ENCODE measurements around the gene ZC3H15.
"Not testable (repeated sequence)": the region's sequence is repeated elsewhere in the genome, so short reads cannot be mapped to it uniquely, and the experiment has no call there.

ZC3H15 gene

DNA sequence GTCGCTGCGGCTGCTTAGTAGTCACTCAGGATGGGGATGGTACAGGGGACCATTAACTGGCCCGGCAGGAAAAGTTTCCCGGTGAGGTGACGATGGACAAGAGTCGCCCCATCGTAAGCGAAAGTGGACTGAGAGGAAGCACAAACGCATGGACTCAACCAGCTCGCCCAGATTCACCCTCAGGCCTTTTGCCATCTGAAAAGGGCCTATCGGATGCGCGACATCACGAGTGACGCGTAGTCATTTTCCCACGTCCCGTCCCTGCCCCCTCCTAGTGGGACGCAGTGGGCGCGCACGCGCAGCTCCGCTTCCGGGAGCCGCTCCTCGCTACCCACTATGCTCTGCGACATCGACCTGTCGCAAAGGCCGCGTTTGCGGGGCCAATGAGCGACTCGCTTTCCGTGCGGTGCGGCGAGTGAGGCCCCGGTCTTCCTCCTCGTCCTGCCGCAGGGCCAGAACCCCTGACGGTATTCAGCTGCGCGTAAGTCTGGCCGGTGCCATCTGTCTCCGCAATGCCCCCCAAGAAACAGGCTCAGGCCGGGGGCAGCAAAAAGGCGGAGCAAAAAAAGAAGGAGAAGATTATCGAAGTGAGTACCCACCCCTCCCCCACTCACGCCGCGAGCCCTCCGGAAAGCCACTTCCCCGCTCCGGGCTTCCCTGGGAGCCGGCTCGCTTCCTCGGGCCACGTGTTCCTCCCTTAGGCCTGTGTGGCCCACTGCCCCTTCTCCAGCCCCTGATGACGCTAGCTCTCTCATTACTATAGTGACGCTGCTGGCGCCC, at the start of gene ZC3H15:
ZC3H15 (plus strand) TSS at position 390 of the 780 bp plus-strand sequence; CDS start at position 513, 123 bp downstream.
- no peaks in the 10 kb centered on the region for H3K9me3 Mint-ChIP-seq (ENCODE audit: low read depth)
- peaks cover 75% of the 10 kb centered on the region for H3K4me1 Mint-ChIP-seq (ENCODE audit: low read depth)
- peaks cover 10% of the 10 kb centered on the region for H3K36me3 Mint-ChIP-seq
- peak within 1 kb of the TSS; percentile 99 for H3K4me3 Mint-ChIP-seq
- no peaks in the 10 kb centered on the region for H3K27me3 Mint-ChIP-seq
- H3K27ac Mint-ChIP-seq: peak within 1 kb of the TSS; percentile 98

DNA sequence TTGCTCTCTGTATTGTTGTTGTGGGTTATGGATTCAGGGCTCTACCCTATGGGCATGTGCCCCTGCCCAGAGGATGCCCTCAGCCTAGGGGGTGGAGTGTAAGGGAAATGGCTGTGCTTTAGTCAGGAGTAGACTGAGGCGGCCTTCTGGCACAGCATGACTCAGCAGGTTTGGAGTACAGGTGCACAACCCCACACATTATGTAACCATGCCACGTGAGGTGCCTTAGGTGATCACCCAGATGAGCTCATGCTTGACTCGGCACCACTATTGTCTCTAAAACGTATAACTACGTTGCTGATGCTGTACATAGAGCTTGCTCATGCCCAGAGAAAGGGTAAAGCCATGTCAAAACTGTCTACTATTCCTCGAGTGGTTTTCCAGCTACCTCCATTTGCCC, 48.3 kb upstream of the ZC3H15 start:
- peaks cover 4% of the 10 kb centered on the region for H3K9me3 Mint-ChIP-seq (ENCODE audit: low read depth)
- H3K27ac Mint-ChIP-seq: no peak overlapping the region
- H3K4me1 Mint-ChIP-seq (ENCODE audit: low read depth): no peaks in the 10 kb centered on the region
- H3K27me3 Mint-ChIP-seq: no peaks in the 10 kb centered on the region
- H3K4me3 Mint-ChIP-seq: no peak overlapping the region
- H3K36me3 Mint-ChIP-seq: peaks cover 37% of the 10 kb centered on the region

DNA sequence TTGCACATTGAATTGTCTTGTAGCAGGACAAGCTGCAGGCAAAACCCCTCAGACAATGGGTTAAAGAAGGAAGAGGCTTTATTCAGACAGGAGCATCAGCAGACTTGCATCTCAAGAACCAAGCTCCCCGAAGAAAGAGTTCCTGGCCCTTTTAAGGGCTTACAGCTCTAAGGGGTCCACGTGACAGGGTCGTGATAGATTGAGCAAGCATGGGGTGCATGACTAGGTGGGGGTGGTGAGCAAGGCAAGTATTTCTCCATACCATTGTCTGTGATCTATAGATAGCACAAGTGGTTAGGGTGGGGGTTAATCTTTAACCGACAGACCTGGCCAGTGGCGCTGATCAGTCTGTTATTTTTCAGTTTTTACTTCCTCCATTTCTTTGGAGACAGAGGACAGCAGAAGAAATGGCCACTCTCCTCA, 46.4 kb upstream of the ZC3H15 start:
- not testable (repeated sequence) for H3K4me1 Mint-ChIP-seq (ENCODE audit: low read depth); H3K27me3 Mint-ChIP-seq; H3K9me3 Mint-ChIP-seq (ENCODE audit: low read depth); H3K4me3 Mint-ChIP-seq; H3K27ac Mint-ChIP-seq
- H3K36me3 Mint-ChIP-seq: peaks cover 32% of the 10 kb centered on the region

DNA sequence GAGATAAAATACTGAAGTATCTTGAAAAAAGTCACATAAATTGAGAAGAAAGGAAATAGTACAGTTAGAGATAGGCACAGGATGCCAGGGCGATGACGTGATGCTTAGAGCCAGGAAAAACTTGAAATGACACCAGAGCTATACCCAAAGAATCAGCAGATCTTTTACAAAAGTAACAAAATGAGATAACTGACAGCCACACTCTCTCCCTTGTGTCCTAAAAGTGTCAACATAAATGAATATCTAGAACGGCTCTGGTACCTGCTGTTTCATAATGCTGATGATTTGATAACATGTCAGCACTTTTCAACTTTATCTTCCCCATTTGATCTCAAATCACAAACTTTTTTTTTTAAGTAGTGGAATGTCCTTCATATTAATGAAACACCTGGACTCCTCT, 45.6 kb upstream of the ZC3H15 start:
- H3K36me3 Mint-ChIP-seq: peaks cover 27% of the 10 kb centered on the region

DNA sequence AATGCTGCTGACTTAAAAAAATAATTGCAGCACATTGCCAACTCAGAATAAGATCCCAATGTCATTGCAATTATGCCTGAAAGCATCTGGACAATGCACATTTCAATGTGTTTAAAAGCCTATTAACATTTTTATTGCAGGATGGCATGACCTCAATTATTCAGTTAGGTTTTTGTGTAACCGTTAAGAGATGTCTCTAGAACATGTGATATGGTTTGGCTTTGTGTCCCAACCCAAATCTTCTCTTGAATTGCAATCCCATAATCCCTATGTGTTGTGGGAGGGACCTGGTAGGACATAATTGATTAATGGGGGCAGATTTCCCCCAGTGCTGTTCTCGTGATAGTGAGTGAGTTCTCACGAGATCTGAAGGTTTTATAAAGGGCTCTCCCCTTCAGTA, 43.2 kb upstream of the ZC3H15 start:
- no peak overlapping the region for H3K27ac Mint-ChIP-seq
- H3K4me3 Mint-ChIP-seq: no peak overlapping the region
- no peaks in the 10 kb centered on the region for H3K4me1 Mint-ChIP-seq (ENCODE audit: low read depth)
- peaks cover 15% of the 10 kb centered on the region for H3K36me3 Mint-ChIP-seq
- H3K27me3 Mint-ChIP-seq: no peaks in the 10 kb centered on the region
- H3K9me3 Mint-ChIP-seq (ENCODE audit: low read depth): peaks cover 4% of the 10 kb centered on the region

More for the DNA sequence above, 45.6 kb upstream of the ZC3H15 start:
- Mint-ChIP-seq H3K4me1 (ENCODE audit: low read depth) (no peaks in the 10 kb centered on the region), H3K27ac (no peak overlapping the region), H3K9me3 (ENCODE audit: low read depth) (peaks cover 4% of the 10 kb centered on the region), H3K27me3 (no peaks in the 10 kb centered on the region), H3K4me3 (no peak overlapping the region)

DNA sequence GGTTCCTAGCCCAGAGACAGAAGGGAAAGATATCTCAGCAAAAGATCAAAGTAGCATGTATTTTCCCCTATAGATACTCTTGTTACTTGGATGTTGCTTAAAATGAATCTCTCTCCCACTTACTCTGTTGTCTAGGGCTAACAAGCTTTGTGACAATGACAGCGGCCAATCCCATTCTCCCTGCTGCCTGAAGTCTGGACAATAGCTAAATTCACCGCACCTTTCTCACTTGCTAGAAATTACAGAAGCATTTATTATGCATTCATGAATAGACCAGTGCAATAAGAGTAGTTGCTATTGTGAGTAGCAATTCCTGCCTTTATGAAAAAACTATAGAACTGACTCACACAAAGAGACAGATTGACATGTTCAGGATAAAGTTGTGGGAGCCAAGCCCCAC, 42.2 kb upstream of the ZC3H15 start:
- Mint-ChIP-seq H3K4me1 (ENCODE audit: low read depth) (no peaks in the 10 kb centered on the region), H3K27ac (no peak overlapping the region), H3K36me3 (peaks cover 9% of the 10 kb centered on the region), H3K4me3 (no peak overlapping the region), H3K9me3 (ENCODE audit: low read depth) (peaks cover 3% of the 10 kb centered on the region), H3K27me3 (no peaks in the 10 kb centered on the region)

DNA sequence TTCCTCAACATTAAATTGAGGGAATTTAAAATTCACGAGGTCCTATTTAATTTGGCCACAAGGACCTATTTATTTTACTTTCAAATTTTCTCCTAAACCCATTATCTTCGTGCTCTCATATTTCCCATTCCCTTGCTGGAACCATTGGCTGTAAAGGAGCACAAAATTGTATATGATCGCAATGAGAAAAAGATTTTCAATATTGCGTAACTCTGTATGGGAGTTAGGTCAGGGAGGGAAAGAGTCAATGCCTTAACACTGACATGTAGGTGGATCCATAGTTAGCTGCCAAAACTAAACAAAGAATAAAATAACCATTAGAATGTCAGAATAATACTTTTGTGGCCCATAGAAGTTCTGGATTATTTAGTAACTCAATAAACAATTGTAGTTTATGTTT, 40.6 kb upstream of the ZC3H15 start:
- Mint-ChIP-seq H3K4me3 (no peak overlapping the region), H3K36me3 (peaks cover 3% of the 10 kb centered on the region), H3K27me3 (no peaks in the 10 kb centered on the region), H3K9me3 (ENCODE audit: low read depth) (no peaks in the 10 kb centered on the region), H3K4me1 (ENCODE audit: low read depth) (no peaks in the 10 kb centered on the region), H3K27ac (no peak overlapping the region)

DNA sequence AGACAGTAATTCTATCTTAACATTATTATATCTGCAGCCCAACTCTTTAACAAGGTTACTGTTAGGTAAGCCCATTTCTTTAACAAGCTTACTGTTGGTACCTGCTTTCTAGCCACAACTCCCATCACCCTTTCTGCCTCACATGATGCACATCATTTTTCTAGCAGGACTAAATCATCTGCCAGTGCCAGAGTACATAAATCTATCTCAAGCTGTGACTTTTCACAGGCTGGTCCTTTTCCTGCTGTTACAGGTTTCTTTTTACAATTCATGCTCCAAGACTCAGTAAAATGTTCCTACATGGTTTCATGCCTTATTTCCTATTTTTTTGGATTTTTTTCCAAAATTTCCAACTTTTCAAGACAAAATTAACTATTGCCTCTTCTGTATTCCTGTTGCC, 30.4 kb upstream of the ZC3H15 start:
- Mint-ChIP-seq H3K4me3 (no peak overlapping the region), H3K27ac (no peak overlapping the region), H3K36me3 (peaks cover 13% of the 10 kb centered on the region), H3K27me3 (no peaks in the 10 kb centered on the region), H3K4me1 (ENCODE audit: low read depth) (no peaks in the 10 kb centered on the region), H3K9me3 (ENCODE audit: low read depth) (no peaks in the 10 kb centered on the region)

DNA sequence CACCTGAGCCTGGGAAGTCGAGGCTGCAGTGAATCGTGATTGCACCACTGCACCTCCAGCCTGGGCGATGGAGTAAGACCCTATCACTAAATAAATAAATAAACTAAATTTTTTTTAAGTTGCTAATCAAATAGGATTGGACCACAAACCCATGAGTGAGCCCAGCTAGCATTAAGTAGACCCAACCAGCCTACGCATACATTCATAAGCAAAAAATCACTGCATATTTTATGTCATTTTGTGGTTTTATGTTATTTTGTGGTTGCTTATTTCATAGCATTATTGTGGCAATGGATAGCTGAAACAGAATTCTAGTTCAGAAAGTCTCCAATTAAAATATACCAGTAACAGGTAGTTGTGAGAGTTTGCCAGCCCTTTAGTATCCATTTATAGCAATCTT, 29.1 kb upstream of the ZC3H15 start:
- no peak overlapping the region for H3K27ac Mint-ChIP-seq
- H3K4me1 Mint-ChIP-seq (ENCODE audit: low read depth): no peaks in the 10 kb centered on the region
- H3K9me3 Mint-ChIP-seq (ENCODE audit: low read depth): peaks cover 4% of the 10 kb centered on the region
- H3K4me3 Mint-ChIP-seq: no peak overlapping the region
- peaks cover 10% of the 10 kb centered on the region for H3K36me3 Mint-ChIP-seq
- H3K27me3 Mint-ChIP-seq: no peaks in the 10 kb centered on the region

DNA sequence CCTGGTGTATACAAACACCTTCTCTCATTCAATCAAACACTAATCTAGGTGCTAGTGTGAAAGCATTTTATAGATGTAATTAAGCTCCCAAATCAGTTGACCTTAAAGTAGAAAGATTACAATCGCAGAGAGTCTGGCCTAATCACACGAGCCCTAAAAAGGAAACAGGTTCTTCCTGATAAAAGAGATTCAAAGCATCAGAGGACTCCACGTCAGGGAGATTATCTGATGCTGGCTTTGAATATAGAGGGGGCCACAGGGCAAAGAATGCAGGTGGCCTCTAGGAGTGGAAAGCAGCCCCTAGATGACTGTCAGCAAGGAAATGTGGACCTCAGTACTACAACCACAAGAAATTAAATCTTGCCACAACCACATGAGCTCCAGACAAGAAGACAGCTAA, 28.2 kb upstream of the ZC3H15 start:
- Mint-ChIP-seq H3K4me3 (no peak overlapping the region), H3K9me3 (ENCODE audit: low read depth) (peaks cover 4% of the 10 kb centered on the region), H3K36me3 (peaks cover 10% of the 10 kb centered on the region), H3K4me1 (ENCODE audit: low read depth) (no peaks in the 10 kb centered on the region), H3K27me3 (no peaks in the 10 kb centered on the region), H3K27ac (no peak overlapping the region)

DNA sequence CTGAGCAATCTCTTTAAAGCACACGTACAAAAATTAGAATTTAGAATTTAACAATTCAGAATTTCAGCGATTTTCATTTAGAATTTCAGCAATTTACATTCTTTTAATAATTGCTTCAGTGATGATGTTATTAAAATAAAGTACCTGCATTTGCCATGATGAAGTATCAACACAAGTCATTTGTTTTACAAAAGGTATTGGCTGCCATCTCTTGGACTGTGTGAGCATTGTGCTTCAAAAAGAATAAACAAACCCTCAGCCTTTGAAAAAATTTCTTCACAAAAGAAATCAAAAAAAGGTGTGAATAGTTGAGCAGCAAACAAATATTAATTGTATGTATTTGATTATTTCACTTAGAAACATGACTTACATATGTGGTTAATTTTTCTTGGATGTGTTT, 27.1 kb upstream of the ZC3H15 start:
- Mint-ChIP-seq H3K4me1 (ENCODE audit: low read depth) (no peaks in the 10 kb centered on the region), H3K4me3 (no peak overlapping the region), H3K27me3 (no peaks in the 10 kb centered on the region), H3K36me3 (peaks cover 10% of the 10 kb centered on the region), H3K27ac (no peak overlapping the region), H3K9me3 (ENCODE audit: low read depth) (peaks cover 4% of the 10 kb centered on the region)

DNA sequence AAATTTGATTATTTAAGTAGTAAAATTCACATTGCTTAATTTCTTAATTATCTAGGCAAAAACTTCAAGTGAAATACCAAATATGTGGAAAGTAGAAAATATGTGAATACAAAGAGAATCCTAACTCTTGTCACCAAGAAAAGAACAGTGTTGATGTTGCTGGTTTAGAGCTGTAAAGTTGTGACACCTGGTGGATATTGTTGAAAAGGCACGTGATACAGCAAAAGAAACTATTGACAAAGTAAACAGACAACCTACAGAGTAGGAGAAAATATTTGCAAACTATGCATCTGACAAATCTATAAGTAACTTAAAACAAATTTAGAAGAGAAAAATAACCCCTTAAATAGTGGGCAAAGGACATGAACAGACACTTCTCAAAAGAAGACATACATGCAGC, 25.6 kb upstream of the ZC3H15 start:
- Mint-ChIP-seq H3K4me3 (no peak overlapping the region), H3K27ac (no peak overlapping the region), H3K4me1 (ENCODE audit: low read depth) (no peaks in the 10 kb centered on the region), H3K9me3 (ENCODE audit: low read depth) (peaks cover 4% of the 10 kb centered on the region), H3K27me3 (no peaks in the 10 kb centered on the region), H3K36me3 (peaks cover 5% of the 10 kb centered on the region)

DNA sequence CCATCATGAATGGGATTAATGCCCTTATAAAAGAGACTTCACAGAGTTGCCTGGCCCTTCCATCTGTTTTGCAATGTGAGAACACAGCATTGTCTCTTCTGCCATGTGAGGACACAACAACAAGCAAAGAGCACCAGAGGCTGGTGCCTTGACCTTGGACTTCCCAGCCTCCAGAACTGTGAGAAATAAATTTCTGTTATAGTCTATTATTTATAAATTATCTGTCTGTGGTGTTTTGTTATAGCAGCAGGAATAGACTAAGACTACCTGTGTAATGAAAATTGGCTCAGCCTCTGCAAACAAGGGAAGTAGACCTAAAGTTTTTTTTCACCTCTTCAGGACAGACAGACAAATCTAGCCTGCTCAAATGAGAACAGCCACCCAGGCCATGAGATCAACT, 19.3 kb upstream of the ZC3H15 start:
- Mint-ChIP-seq H3K27ac (no peak overlapping the region), H3K27me3 (no peaks in the 10 kb centered on the region), H3K4me1 (ENCODE audit: low read depth) (no peaks in the 10 kb centered on the region), H3K36me3 (peaks cover 8% of the 10 kb centered on the region), H3K4me3 (no peak overlapping the region), H3K9me3 (ENCODE audit: low read depth) (no peaks in the 10 kb centered on the region)

DNA sequence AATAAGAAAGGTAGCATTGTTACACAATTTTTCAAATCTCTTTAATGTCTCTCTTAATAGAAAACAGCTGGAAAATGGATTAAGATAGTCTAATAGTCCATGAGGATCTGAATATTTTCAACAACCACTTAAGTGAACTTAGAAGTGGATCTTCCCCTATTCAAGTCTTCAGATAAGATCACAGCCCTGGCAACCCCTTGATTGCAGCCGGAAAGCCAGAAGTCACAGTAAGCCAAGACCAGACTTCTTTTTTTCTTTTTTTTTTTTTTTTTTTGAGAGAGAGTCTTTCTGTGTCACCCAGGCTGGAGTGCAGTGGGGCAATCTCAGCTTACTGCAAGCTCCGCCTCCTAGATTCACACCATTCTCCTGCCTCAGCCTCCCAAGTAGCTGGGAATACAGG, 18.6 kb upstream of the ZC3H15 start:
- Mint-ChIP-seq H3K4me1 (ENCODE audit: low read depth) (no peaks in the 10 kb centered on the region), H3K27ac (no peak overlapping the region), H3K9me3 (ENCODE audit: low read depth) (no peaks in the 10 kb centered on the region), H3K4me3 (no peak overlapping the region), H3K27me3 (no peaks in the 10 kb centered on the region), H3K36me3 (peaks cover 11% of the 10 kb centered on the region)

DNA sequence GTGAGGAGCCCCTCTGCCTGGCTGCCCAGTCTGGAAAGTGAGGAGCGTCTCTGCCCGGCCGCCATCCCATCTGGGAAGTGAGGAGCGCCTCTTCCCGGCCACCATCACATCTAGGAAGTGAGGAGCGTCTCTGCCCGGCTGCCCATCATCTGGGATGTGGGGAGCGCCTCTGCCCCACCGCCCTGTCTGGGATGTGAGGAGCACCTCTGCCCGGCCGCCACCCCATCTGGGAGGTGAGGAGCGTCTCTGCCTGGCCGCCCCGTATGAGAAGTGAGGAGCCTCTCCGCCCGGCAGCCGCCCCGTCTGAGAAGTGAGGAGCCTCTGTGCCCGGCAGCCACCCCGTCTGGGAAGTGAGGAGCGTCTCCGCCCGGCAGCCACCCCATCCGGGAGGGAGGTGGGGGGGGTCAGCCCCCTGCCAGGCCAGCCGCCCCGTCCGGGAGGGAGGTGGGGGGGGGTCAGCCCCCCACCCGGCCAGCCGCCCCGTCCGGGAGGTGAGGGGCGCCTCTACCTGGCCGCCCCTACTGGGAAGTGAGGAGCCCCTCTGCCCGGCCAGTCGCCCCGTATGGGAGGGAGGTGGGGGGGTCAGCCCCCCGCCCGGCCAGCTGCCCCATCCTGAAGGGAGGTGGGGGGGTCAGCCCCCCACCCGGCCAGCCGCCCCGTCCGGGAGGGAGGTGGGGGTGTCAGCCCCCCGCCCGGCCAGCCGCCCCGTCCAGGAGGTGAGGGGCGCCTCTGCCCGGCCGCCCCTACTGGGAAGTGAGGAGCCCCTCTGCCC, 13.2 kb upstream of the ZC3H15 start:
- not testable (repeated sequence) for H3K4me1 Mint-ChIP-seq (ENCODE audit: low read depth); H3K9me3 Mint-ChIP-seq (ENCODE audit: low read depth); H3K27ac Mint-ChIP-seq; H3K27me3 Mint-ChIP-seq; H3K36me3 Mint-ChIP-seq; H3K4me3 Mint-ChIP-seq

DNA sequence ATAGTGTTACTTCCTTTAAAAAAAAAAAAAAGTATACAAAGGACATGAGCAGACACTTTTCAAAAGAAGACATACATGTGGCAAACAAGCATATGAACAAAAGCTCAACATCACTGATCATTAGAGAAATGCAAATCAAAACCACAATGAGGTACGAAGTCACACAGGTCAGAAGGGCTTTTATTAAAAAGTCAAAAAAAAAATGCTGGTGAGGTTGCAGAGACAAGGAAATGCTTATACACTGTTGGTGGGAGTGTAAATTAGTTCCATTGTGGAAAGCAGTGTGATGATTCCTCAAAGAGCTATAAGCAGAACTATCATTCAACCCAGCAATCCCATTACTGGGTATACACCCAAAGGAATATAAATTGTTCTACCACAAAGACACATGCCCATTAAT, 11.8 kb upstream of the ZC3H15 start:
- not testable (repeated sequence) for H3K27me3 Mint-ChIP-seq; H3K4me3 Mint-ChIP-seq; H3K9me3 Mint-ChIP-seq (ENCODE audit: low read depth); H3K4me1 Mint-ChIP-seq (ENCODE audit: low read depth); H3K36me3 Mint-ChIP-seq; H3K27ac Mint-ChIP-seq
